Measurements from ENCODE around the gene POLH. TPM values are rescaled to one million over a fixed set of nuclear protein-coding genes. Genes with fewer than 3 reads are reported as not detected.
A peak's percentile ranks its signal among the peaks of the same experiment; 100 is the strongest.

POLH gene
- total RNA-seq, 4 donors from 2014 or later, result 7.1 to 12.6 (median 10.2) TPM

DNA sequence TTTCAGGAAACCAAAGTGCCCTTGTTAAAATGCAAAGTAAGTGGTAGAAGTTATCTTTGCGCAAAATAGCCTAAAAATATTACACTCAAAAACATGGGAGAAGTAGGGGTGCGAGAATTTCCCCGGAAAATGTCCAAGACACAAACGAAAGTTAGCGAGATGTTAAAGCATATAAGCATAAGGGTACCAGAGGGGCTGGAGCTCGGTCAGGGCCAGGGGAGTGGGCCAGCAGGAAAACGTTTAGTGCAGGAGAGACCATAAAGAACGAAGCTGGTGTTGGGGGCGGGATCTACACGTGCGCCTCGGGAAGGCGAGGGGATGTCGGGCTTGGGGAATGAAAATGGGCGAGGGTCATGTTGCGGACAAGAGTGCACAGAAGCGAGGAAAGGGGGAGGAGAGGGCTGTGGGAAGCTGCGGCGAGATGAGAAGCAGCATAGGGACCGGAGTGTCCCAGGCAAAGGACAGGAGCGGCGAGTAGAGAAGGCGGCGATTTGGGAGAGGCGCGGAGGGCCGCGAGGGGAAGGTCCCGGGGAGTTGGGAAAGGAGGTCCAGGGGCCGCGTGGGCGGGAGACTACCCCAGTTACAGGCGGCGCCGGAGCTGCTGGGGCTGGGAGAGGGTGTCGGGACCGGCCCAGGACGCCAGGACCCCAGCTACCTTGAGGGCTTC is 747 bp upstream of the POLH start:
- H3K27ac ChIP-seq, result peak overlapping the region; percentile 28 to 86 (median 82)
- peak overlapping the region; percentile 74 to 98 (median 81) for H3K4me3 ChIP-seq
- H3K27me3 ChIP-seq, result no peaks in the 10 kb centered on the region
- TF ChIP-seq, protein P1, sequence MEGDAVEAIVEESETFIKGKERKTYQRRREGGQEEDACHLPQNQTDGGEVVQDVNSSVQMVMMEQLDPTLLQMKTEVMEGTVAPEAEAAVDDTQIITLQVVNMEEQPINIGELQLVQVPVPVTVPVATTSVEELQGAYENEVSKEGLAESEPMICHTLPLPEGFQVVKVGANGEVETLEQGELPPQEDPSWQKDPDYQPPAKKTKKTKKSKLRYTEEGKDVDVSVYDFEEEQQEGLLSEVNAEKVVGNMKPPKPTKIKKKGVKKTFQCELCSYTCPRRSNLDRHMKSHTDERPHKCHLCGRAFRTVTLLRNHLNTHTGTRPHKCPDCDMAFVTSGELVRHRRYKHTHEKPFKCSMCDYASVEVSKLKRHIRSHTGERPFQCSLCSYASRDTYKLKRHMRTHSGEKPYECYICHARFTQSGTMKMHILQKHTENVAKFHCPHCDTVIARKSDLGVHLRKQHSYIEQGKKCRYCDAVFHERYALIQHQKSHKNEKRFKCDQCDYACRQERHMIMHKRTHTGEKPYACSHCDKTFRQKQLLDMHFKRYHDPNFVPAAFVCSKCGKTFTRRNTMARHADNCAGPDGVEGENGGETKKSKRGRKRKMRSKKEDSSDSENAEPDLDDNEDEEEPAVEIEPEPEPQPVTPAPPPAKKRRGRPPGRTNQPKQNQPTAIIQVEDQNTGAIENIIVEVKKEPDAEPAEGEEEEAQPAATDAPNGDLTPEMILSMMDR (IDR thresholded peaks at IDR 0.05), result no peak
- TF ChIP-seq POLR2A (IDR thresholded peaks at IDR 0.05), result no peak
- peaks cover 0 to 19% (median 0%) of the 10 kb centered on the region in 3 donors for H3K36me3 ChIP-seq
- DNase-seq, result no peak
- H3K4me1 ChIP-seq, result peaks cover 0 to 28% (median 3%) of the 10 kb centered on the region in 4 donors
- H3K9me3 ChIP-seq, result no peaks in the 10 kb centered on the region

DNA sequence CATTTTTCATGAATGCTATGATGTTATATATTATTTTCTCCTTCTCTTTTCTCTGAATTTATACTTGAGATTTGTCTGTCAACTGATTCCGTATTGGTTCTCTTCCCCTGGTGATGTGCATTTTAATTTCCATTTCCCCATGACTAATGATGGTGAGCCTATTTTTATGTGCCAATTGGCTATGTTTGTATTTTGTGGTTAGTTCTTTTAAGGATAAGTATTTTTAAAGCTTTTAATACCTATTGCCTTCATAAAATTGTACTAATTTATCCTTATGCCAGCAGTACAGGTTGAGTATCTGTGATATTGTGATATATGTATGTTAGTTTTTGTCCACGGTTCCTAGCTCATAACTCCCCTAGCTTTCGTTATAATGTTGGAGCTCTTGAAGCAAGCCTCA is 2.8 kb downstream of the POLH start:
- no peak overlapping the region for H3K27ac ChIP-seq
- DNase-seq, result no peak

DNA sequence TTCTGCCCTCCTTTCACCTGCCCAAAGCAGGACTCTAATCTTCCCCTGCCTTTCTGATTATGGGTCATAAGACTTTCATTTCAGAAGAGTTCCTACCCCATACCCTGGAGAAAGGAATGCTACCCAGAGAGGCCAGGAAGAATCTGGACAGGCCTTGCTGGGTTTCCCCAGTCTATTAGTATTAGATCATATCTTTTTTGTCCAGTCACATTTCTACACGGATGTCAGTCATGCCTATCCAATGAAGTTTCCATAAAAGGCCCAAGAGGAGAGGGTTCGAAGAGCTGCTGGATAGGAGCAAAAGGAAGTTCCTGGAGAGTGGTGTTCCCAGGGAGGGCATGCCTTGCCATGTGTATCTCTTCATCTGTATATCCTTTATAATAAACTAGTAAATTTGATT is 3.2 kb downstream of the POLH start:
- Histone ChIP-seq H3K9me3 (no peaks in the 10 kb centered on the region), H3K27me3 (no peaks in the 10 kb centered on the region), H3K27ac (no peak overlapping the region), H3K4me3 (no peak overlapping the region), H3K4me1 (peaks cover 0 to 28% (median 3%) of the 10 kb centered on the region in 4 donors), H3K36me3 (peaks cover 0 to 12% (median 0%) of the 10 kb centered on the region in 3 donors)
- no peak for TF ChIP-seq POLR2A (IDR thresholded peaks at IDR 0.05)
- TF ChIP-seq, protein P1 (IDR thresholded peaks at IDR 0.05), result no peak
- no peak for DNase-seq

More for the DNA sequence above, 2.8 kb downstream of the POLH start:
- H3K4me1 ChIP-seq, result peaks cover 0 to 28% (median 3%) of the 10 kb centered on the region in 4 donors
- H3K36me3 ChIP-seq, result peaks cover 0 to 7% (median 0%) of the 10 kb centered on the region in 3 donors
- no peak overlapping the region for H3K4me3 ChIP-seq
- no peak for TF ChIP-seq POLR2A (IDR thresholded peaks at IDR 0.05)
- TF ChIP-seq, protein P1 (IDR thresholded peaks at IDR 0.05), result no peak
- no peaks in the 10 kb centered on the region for H3K27me3 ChIP-seq
- H3K9me3 ChIP-seq, result no peaks in the 10 kb centered on the region

DNA sequence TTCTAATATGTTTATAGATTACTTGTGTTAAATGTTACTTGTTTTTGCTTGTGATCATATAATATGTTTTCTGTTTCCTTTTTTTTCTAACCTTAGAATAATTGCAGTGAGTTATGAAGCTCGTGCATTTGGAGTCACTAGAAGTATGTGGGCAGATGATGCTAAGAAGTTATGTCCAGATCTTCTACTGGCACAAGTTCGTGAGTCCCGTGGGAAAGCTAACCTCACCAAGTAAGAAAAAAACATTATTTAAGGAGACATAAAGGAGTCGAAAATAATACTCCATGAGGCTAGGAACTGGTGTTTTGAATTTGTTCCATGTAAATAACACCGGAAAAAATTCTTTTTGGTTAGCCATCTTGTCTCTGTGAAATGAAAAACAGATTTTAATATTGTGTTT is 6.9 kb downstream of the POLH start:
- TF ChIP-seq, protein P1 (IDR thresholded peaks at IDR 0.05), result no peak
- no peak for TF ChIP-seq POLR2A (IDR thresholded peaks at IDR 0.05)
- Histone ChIP-seq H3K4me1 (peaks cover 0 to 5% (median 0%) of the 10 kb centered on the region in 4 donors), H3K36me3 (peaks cover 0 to 42% (median 0%) of the 10 kb centered on the region in 3 donors), H3K27ac (no peak overlapping the region), H3K9me3 (no peaks in the 10 kb centered on the region), H3K4me3 (no peak overlapping the region), H3K27me3 (no peaks in the 10 kb centered on the region)
- DNase-seq, result no peak

DNA sequence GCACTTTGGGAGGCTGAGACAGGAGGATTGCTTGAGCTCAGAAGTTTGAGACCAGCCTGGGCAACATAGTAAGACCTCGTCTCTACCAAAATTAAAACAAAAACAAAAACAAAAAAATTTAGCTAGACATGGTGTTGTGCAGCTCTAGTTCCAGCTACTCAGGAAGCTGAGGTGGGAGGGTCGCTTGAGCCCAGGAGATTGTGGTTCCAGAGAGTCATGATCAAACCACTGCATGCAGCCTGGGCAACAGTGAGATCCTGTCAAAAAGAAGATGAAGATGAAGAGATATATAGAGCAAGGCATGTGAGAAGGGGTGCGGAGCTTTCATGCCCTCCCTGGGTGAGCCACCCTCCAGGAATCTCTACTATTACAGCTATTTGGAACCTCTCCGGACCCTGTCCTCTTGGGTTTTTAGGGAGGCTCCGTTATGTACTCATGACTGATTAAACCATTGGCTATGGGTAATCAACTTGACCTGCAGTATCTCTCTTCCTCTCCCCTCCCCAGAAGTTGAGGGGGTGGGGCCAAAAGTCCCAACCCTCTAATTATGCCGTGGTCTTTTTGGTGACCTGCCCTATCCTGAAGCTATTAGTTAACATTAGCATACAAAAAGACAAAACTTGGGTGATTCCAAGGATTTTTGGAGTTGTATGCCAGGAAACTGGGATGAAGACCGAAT is 9.0 kb downstream of the POLH start:
- Histone ChIP-seq H3K4me3 (no peak overlapping the region), H3K27ac (no peak overlapping the region), H3K36me3 (peaks cover 0 to 52% (median 0%) of the 10 kb centered on the region in 3 donors), H3K9me3 (no peaks in the 10 kb centered on the region), H3K27me3 (no peaks in the 10 kb centered on the region), H3K4me1 (no peaks in the 10 kb centered on the region)
- no peak for TF ChIP-seq POLR2A (IDR thresholded peaks at IDR 0.05)
- TF ChIP-seq, protein P1 (IDR thresholded peaks at IDR 0.05), result no peak
- DNase-seq, result no peak
